ENCODE results near the gene KIF3A. TPM values are rescaled to one million over a fixed set of nuclear protein-coding genes. Genes with fewer than 3 reads are reported as not detected.

Gene KIF3A
- total and polyA plus RNA-seq, 2 of the 8 experiments (the other 6 are each of a cell fraction or from before 2014, with no cell fraction given): 3.1 to 13.1 TPM

- H3K18ac ChIP-seq (ENCODE audit: extremely low read depth, low read length): peak overlapping the region; percentile 60; the same call in 1 of the 2 replicates
- H3K56ac ChIP-seq (replicated peaks; ENCODE audit: insufficient read length, low read depth, low read length): no peak overlapping the region
- FAIRE-seq (no peak), DNase-seq (ENCODE audit: low read depth in 1 of 2, low spot score in 2 of 2) (peak in 1 of 2 experiments; percentile 72)
- H3K79me1 ChIP-seq (ENCODE audit: low read depth, low read length): no peaks in the 10 kb centered on the region
- H3K27me3 ChIP-seq (replicated peaks in 1 of 4; ENCODE audit: control insufficient read depth in 3 of 4, extremely low read depth in 1 of 4, insufficient read depth in 3 of 4, low read length in 3 of 4): peaks cover 10 to 40% (median 31%) of the 10 kb centered on the region in 4 experiments
- no peak overlapping the region for H2BK12ac ChIP-seq (ENCODE audit: low read depth, low read length)
- peaks cover 0 to 1% of the 10 kb centered on the region in 2 experiments for H4K20me1 ChIP-seq (replicated peaks in 1 of 2; ENCODE audit: control insufficient read depth in 1 of 2, insufficient read depth in 2 of 2, low read length in 2 of 2)
- WGBS, 2 experiments (ENCODE audit: extremely low coverage in 1 of 2, insufficient coverage in 1 of 2, insufficient read length in 1 of 2, insufficient replicate concordance in 2 of 2, low coverage in 1 of 2, low lambda C conversion rate in 2 of 2, missing lambda C conversion rate in 1 of 2): 10% methylated on average over 58 of the region's 92 CpGs; no CpG with 5 or more reads in 1 of the 2 experiments
- no peak overlapping the region for H3K14ac ChIP-seq (ENCODE audit: insufficient read length)
- no peak overlapping the region for H2BK20ac ChIP-seq (ENCODE audit: low read length)
- H2AK5ac ChIP-seq (ENCODE audit: low read depth, low read length): no peak overlapping the region
- no peak overlapping the region for H3K9ac ChIP-seq (replicated peaks in 1 of 4; ENCODE audit: extremely low read depth in 1 of 4, low read depth in 3 of 4, low read length in 3 of 4)
- CTCF ChIA-PET (ENCODE audit: partially characterized antibody): no interaction called here
- no peak overlapping the region for H4K5ac ChIP-seq (ENCODE audit: insufficient read length, low read depth, low read length)
- H4K8ac ChIP-seq (ENCODE audit: extremely low read depth, insufficient read depth, low read length): peak overlapping the region; percentile 76
- H3K23me2 ChIP-seq (ENCODE audit: low read depth, low read length): peaks cover 2% of the 10 kb centered on the region; the same call in 1 of the 2 replicates
- H3K4ac ChIP-seq (replicated peaks; ENCODE audit: insufficient read length, low read depth, low read length): no peak overlapping the region
- peak overlapping the region; percentile 11 to 57 (median 22); a peak in 7 of 8 replicates for H3K4me3 ChIP-seq (ENCODE audit: extremely low read depth in 1 of 4, insufficient read depth in 2 of 4, low read depth in 3 of 4, low read length in 4 of 4)
- no peak overlapping the region for H2BK120ac ChIP-seq (replicated peaks; ENCODE audit: low read depth, low read length)
- no peaks in the 10 kb centered on the region for H3K79me2 ChIP-seq (ENCODE audit: control insufficient read depth in 1 of 2, insufficient read depth in 2 of 2, low read length in 2 of 2)
- peak overlapping the region; percentile 59 to 67 for H3K4me2 ChIP-seq (ENCODE audit: insufficient read depth in 1 of 2, low read depth in 2 of 2, low read length in 2 of 2)
- H2AFZ ChIP-seq (ENCODE audit: low read length): peak overlapping the region; percentile 19; the same call in 1 of the 2 replicates
- H3K23ac ChIP-seq (ENCODE audit: insufficient read length): no peak overlapping the region
- H3K9me3 ChIP-seq (ENCODE audit: insufficient read depth in 2 of 2, low read depth in 1 of 2, low read length in 1 of 2): no peaks in the 10 kb centered on the region; a peak in 1 of 4 replicates
- H3K4me1 ChIP-seq (replicated peaks in 1 of 4; ENCODE audit: control insufficient read depth in 3 of 4, insufficient read depth in 4 of 4, low read length in 3 of 4): peaks cover 0 to 8% (median under 1%) of the 10 kb centered on the region in 4 experiments; a peak in 4 of 7 replicates
- no peak overlapping the region for H4K91ac ChIP-seq (replicated peaks; ENCODE audit: insufficient read length, low read length)
- H2BK5ac ChIP-seq (ENCODE audit: low read depth, low read length): no peak overlapping the region
- H3K36me3 ChIP-seq (ENCODE audit: control insufficient read depth in 2 of 4, insufficient read depth in 4 of 4, low read length in 3 of 4): no peaks in the 10 kb centered on the region
- H3K27ac ChIP-seq (ENCODE audit: low read depth, low read length): no peak overlapping the region
- no peak overlapping the region for H2BK15ac ChIP-seq (ENCODE audit: low read length)
- POLR2A ChIA-PET (ENCODE audit: partially characterized antibody): no interaction called here
- TF ChIP-seq EZH2 (IDR thresholded peaks at IDR 0.05; ENCODE audit: low read depth, low read length, severe bottlenecking) (peak; percentile 57), JUN (IDR thresholded peaks at IDR 0.05; ENCODE audit: low read depth, low read length) (no peak), KDM1A (IDR thresholded peaks at IDR 0.05; ENCODE audit: borderline replicate concordance, low read length) (no peak), TEAD4 (IDR thresholded peaks at IDR 0.05; ENCODE audit: low read depth, low read length) (no peak), SIN3A (conservative IDR thresholded peaks at IDR 0.05 in 1 of 2, IDR thresholded peaks at IDR 0.05 in 1 of 2; ENCODE audit: low read depth in 1 of 2, low read length in 2 of 2) (no peak), PHF8 (conservative IDR thresholded peaks at IDR 0.05; ENCODE audit: low read depth, low read length) (0 out of 2 replicates have a peak, but pooled peaks have one; percentile 28), EGR1 (IDR thresholded peaks at IDR 0.05; ENCODE audit: borderline replicate concordance, low read depth, low read length) (0 out of 2 replicates have a peak, but pooled peaks have one; percentile 28), RAD21 (IDR thresholded peaks at IDR 0.05 in 1 of 2, conservative IDR thresholded peaks at IDR 0.05 in 1 of 2; ENCODE audit: low read depth in 2 of 2, low read length in 2 of 2) (peak; percentile 7 to 34; a peak in 2 of 4 replicates), CREB1 (IDR thresholded peaks at IDR 0.05) (no peak), BACH1 (IDR thresholded peaks at IDR 0.05; ENCODE audit: low read length) (peak; percentile 13; the same call in 1 of the 2 replicates)
These were observed 81.2 kb downstream of the KIF3A start for GRCh38 chr5:132655821-132656773.
